AG04450 (cell line): ENCODE data around the gene THADA. TPM values are rescaled to one million over a fixed set of nuclear protein-coding genes. Genes with fewer than 3 reads are reported as not detected.

Experiments
- CTCF ChIA-PET: fragments of 300-600, 350-600 bp; formaldehyde crosslinking; extraction: SDS; loops from one replicate; lab custom pipeline; 2022; ENCODE audit warnings: antibody characterized with exemption, inconsistent platforms; lab: Charles Lee
- POLR2A ChIA-PET: fragments of 350-600 bp; formaldehyde crosslinking; extraction: SDS; loops from one replicate; lab custom pipeline; 2021; ENCODE audit warnings: antibody characterized with exemption, inconsistent platforms; lab: Yijun Ruan, JAX
- DNase-seq: peaks from one replicate; pipeline ENCODE4 v3.0.0-alpha.2; 2011; ENCODE audit warnings: low read depth, low spot score
- H3K27ac ChIP-seq: one replicate; pipeline ENCODE4 v1.5.1; 2012; ENCODE audit warnings: low read depth, low read length, control low read depth
- H3K27me3 ChIP-seq: one replicate; pipeline ENCODE4 v1.6.0; 2012; ENCODE audit warnings: low read length; ENCODE audit not compliant: control insufficient read depth, insufficient read depth
- H3K4me3 ChIP-seq: 2 replicates; pipeline ENCODE4 v1.5.1; 2011; ENCODE audit warnings: mild to moderate bottlenecking, low read depth, low read length, control low read depth
- H3K9me3 ChIP-seq: 2 replicates; pipeline ENCODE4 v1.5.1; 2012; ENCODE audit warnings: low read length; ENCODE audit not compliant: control insufficient read depth, insufficient read depth
- CTCF ChIP-seq: IDR thresholded peaks from 2 replicates; pipeline ENCODE4 v1.5.1; 2011; ENCODE audit warnings: low read depth, low read length, control low read depth, inconsistent platforms
- polyA plus RNA-seq: library from polyadenylated mRNA; depleted of rRNA; stranded (reverse); fragments of >200 nt; gene quantifications from 2 replicates; pipeline ENCODE4 v1.2.3, GENCODE V29; 2011

The THADA gene
- polyA plus RNA-seq, 1 experiment: 15.0 TPM

DNA sequence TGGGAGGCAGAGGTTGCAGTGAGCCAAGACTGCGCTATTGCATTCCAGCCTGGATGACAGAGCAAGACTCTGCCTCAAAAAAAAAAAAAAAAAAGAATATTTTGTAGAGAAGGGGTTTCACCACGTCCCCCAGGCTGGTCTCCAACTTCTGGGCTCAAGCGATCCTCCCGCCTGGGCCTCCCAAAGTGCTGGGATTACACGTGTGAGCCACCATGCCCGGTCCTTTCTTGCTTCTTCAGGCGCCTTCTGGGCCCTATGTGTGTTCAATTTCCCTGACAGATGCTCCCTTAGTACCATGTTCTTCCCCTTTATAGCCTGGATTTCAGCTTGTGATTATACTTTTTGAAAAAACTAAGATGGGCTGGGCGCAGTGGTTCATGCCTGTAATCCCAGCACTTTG, 379.2 kb downstream of the THADA start:
- H3K4me3 ChIP-seq: no peak overlapping the region
- H3K27me3 ChIP-seq: no peaks in the 10 kb centered on the region
- no peak for DNase-seq
- no peak overlapping the region for H3K27ac ChIP-seq
- TF ChIP-seq CTCF: no peak
- ChIA-PET POLR2A (interaction anchor here (0.6 kb wide), 1 partner anchor 106 kb away, joined by 3 read pairs; no protein-coding TSS in a partner anchor), CTCF (interaction anchor here (0.7 to 2.5 kb wide), 6 partner anchors 11 to 269 kb away, joined by 3 to 16 read pairs (median 7); partner anchors contain the start of gene ZFP36L2)
- H3K9me3 ChIP-seq: no peaks in the 10 kb centered on the region

DNA sequence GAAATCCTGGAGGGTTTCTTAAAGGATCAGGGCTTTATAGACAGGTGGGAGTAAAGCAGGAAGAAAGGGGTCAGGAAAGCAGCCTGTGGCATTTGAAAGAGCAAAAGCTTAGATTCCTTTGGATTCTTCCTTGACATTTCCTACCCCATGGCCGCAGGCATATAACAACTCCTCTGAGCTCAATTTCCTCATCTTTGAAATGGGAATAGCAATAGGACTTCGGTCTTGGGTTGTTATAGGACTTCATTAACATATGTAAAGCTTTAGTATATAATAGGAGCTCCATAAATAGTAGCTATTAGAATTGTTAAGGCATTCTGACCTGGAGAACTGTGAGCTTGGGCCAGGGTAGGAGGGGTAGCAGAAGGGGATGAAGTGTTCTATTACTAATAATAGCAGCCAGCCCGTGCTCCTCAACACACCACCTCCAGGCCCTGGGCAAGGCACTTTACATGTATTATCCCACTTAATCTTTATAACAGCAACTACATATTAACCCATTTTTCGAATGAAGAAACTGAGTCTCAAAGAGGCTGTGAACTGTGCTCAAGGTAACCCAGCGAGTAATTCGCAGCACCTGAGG, 380.1 kb downstream of the THADA start:
- no peaks in the 10 kb centered on the region for H3K27me3 ChIP-seq
- H3K27ac ChIP-seq: no peak overlapping the region
- TF ChIP-seq CTCF: no peak
- CTCF ChIA-PET: interaction anchor here (0.7 to 1.2 kb wide), 3 partner anchors 109 to 268 kb away, joined by 3 to 4 read pairs (median 3); no protein-coding TSS in a partner anchor
- no peak overlapping the region for H3K4me3 ChIP-seq
- POLR2A ChIA-PET: no interaction called here
- DNase-seq: no peak
- no peaks in the 10 kb centered on the region for H3K9me3 ChIP-seq

DNA sequence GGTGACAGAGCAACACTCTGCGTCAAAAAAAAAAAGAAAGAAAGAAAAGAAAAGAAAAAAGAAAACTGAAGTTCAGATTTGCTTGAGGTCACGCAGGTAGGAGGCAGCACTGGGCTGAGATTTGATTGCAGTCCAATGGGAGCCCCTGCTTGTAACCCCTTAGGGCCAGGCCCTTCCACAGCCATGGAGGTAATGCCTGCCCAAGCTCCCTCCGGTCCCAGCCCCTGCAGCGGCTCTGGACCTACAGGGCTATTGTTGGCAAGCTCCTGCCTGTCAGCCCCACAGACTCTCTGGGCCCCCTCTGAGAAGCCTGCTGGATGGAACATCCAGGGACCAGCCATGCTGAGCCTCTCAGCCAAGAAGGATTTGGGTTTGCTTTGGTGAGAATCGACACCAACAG, 381.6 kb downstream of the THADA start:
- ChIA-PET CTCF (interaction anchor here (1.3 kb wide), 1 partner anchor 270 kb away, joined by 7 read pairs; no protein-coding TSS in a partner anchor), POLR2A (no interaction called here)
- Histone ChIP-seq H3K4me3 (no peak overlapping the region), H3K9me3 (no peaks in the 10 kb centered on the region), H3K27me3 (no peaks in the 10 kb centered on the region), H3K27ac (no peak overlapping the region)
- TF ChIP-seq CTCF: no peak
- no peak for DNase-seq

DNA sequence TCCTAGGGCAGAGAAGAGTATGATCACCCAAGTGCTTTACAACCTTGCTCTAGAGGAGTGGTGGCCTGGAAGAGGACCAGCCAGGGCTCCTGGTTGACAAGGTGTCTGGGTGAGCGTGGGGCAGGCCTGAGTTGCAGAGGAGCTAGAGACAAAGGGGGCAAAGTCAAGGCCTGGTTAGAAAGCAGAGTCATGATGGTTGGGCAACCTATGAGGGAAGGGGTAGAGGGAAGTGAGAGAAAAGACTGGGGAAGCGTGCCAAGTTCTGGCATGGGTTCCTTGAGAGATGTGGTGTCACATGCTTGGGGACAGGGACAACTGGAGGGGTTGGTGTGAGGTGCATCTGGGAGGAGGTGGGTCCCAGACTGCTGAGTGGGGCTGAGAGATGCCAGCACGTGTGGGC, 382.9 kb downstream of the THADA start:
- H3K9me3 ChIP-seq: no peaks in the 10 kb centered on the region
- ChIA-PET CTCF (interaction anchor here (0.6 to 1.3 kb wide), 2 partner anchors 16 to 272 kb away, joined by 3 to 7 read pairs; no protein-coding TSS in a partner anchor), POLR2A (no interaction called here)

More for the DNA sequence above, 382.9 kb downstream of the THADA start:
- Histone ChIP-seq H3K27me3 (no peaks in the 10 kb centered on the region), H3K27ac (no peak overlapping the region), H3K4me3 (no peak overlapping the region)
- TF ChIP-seq CTCF: no peak
- DNase-seq: no peak
